Measurements from ENCODE around the gene LARP7. TPM values are rescaled to one million over a fixed set of nuclear protein-coding genes. Genes with fewer than 3 reads are reported as not detected.

LARP7 gene
- polyA plus RNA-seq, 1 donor (not counting 4 experiments of a cell fraction or from before 2014, with no cell fraction given) = 33.3 TPM

DNA sequence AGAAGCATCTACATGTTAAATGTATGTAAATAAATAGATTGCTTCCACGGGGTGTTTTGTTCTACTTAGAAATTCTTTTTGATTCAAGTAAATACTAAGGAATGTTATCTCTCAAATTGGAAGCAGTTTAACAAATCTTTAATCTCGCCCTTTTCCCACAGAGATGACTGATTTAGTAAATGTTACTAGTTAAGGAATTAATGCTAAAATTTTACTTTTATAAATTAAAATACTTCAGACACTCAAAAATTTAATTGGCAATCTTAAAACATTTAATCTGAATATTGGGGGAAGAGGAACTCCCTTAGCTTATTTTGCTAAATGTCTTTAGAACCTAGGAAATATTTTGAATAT, 12.1 kb downstream of the LARP7 start:
- H3K9ac ChIP-seq (ENCODE audit: control insufficient read depth, extremely low read depth, insufficient read depth, low read length) = no peak overlapping the region
- H3K27me3 ChIP-seq (ENCODE audit: control insufficient read depth, extremely low read depth, insufficient read depth, low read length) = no peaks in the 10 kb centered on the region
- TF ChIP-seq EZH2 (IDR thresholded peaks at IDR 0.05; ENCODE audit: low read length) = no peak
- no peaks in the 10 kb centered on the region for H3K9me1 ChIP-seq (ENCODE audit: control insufficient read depth, extremely low read depth, insufficient read depth, low read length)
- H3K79me2 ChIP-seq (ENCODE audit: control insufficient read depth, insufficient read depth, low read length) = no peaks in the 10 kb centered on the region
- peaks cover 9 to 16% of the 10 kb centered on the region in 2 experiments for H3K36me3 ChIP-seq (ENCODE audit: control insufficient read depth in 2 of 2, extremely low read depth in 1 of 2, insufficient read depth in 2 of 2, low read length in 2 of 2)
- DNase-seq (ENCODE audit: low read depth, low spot score) = no peak
- H3K4me3 ChIP-seq (ENCODE audit: control insufficient read depth in 2 of 3, extremely low read depth in 1 of 3, insufficient read depth in 2 of 3, low read depth in 1 of 3, low read length in 3 of 3) = no peak overlapping the region
- dilution Hi-C loops (cut with MboI; ENCODE audit: extremely low pct_ligation_motif_present, low sequenced_read_pairs) = no loop called here
- H3K4me2 ChIP-seq (ENCODE audit: control insufficient read depth, extremely low read depth, insufficient read depth, low read depth, low read length) = no peak overlapping the region
- no peaks in the 10 kb centered on the region for H4K20me1 ChIP-seq (ENCODE audit: control insufficient read depth, extremely low read depth, insufficient read depth, low read length)
- no peak for FAIRE-seq
- H3K27ac ChIP-seq (ENCODE audit: control insufficient read depth, insufficient read depth, low read length) = no peak overlapping the region
- H2AFZ ChIP-seq (ENCODE audit: control insufficient read depth, low read length) = no peak overlapping the region
- H3K9me3 ChIP-seq (ENCODE audit: control insufficient read depth, low read depth, low read length) = no peaks in the 10 kb centered on the region
- H3K4me1 ChIP-seq (ENCODE audit: control insufficient read depth, extremely low read depth, insufficient read depth, low read length) = no peaks in the 10 kb centered on the region

- no peak for FAIRE-seq
- Histone ChIP-seq H3K4me2 (ENCODE audit: control insufficient read depth, extremely low read depth, insufficient read depth, low read depth, low read length) (no peak overlapping the region), H3K4me3 (ENCODE audit: control insufficient read depth in 2 of 3, extremely low read depth in 1 of 3, insufficient read depth in 2 of 3, low read depth in 1 of 3, low read length in 3 of 3) (no peak overlapping the region), H3K9me3 (ENCODE audit: control insufficient read depth, low read depth, low read length) (no peaks in the 10 kb centered on the region), H3K4me1 (ENCODE audit: control insufficient read depth, extremely low read depth, insufficient read depth, low read length) (no peaks in the 10 kb centered on the region), H4K20me1 (ENCODE audit: control insufficient read depth, extremely low read depth, insufficient read depth, low read length) (no peaks in the 10 kb centered on the region), H3K27ac (ENCODE audit: control insufficient read depth, insufficient read depth, low read length) (no peak overlapping the region), H3K79me2 (ENCODE audit: control insufficient read depth, insufficient read depth, low read length) (no peaks in the 10 kb centered on the region), H3K27me3 (ENCODE audit: control insufficient read depth, extremely low read depth, insufficient read depth, low read length) (no peaks in the 10 kb centered on the region), H2AFZ (ENCODE audit: control insufficient read depth, low read length) (no peak overlapping the region), H3K36me3 (ENCODE audit: control insufficient read depth in 2 of 2, extremely low read depth in 1 of 2, insufficient read depth in 2 of 2, low read length in 2 of 2) (peaks cover 9 to 16% of the 10 kb centered on the region in 2 experiments), H3K9me1 (ENCODE audit: control insufficient read depth, extremely low read depth, insufficient read depth, low read length) (no peaks in the 10 kb centered on the region), H3K9ac (ENCODE audit: control insufficient read depth, extremely low read depth, insufficient read depth, low read length) (no peak overlapping the region)
- no peak for DNase-seq (ENCODE audit: low read depth, low spot score)
- dilution Hi-C loops (cut with MboI; ENCODE audit: extremely low pct_ligation_motif_present, low sequenced_read_pairs) = no loop called here
- TF ChIP-seq, protein P1, sequence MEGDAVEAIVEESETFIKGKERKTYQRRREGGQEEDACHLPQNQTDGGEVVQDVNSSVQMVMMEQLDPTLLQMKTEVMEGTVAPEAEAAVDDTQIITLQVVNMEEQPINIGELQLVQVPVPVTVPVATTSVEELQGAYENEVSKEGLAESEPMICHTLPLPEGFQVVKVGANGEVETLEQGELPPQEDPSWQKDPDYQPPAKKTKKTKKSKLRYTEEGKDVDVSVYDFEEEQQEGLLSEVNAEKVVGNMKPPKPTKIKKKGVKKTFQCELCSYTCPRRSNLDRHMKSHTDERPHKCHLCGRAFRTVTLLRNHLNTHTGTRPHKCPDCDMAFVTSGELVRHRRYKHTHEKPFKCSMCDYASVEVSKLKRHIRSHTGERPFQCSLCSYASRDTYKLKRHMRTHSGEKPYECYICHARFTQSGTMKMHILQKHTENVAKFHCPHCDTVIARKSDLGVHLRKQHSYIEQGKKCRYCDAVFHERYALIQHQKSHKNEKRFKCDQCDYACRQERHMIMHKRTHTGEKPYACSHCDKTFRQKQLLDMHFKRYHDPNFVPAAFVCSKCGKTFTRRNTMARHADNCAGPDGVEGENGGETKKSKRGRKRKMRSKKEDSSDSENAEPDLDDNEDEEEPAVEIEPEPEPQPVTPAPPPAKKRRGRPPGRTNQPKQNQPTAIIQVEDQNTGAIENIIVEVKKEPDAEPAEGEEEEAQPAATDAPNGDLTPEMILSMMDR (optimal IDR thresholded peaks at IDR 0.05 in 1 of 3, IDR thresholded peaks at IDR 0.05 in 1 of 3, conservative IDR thresholded peaks at IDR 0.05 in 1 of 3; ENCODE audit: extremely low read depth in 1 of 3, insufficient read depth in 2 of 3, low read length in 3 of 3) = no peak
- no peak for TF ChIP-seq EZH2 (IDR thresholded peaks at IDR 0.05; ENCODE audit: low read length)
These were observed 13.4 kb downstream of the LARP7 start for GRCh38 chr4:112650332-112650731.

DNA sequence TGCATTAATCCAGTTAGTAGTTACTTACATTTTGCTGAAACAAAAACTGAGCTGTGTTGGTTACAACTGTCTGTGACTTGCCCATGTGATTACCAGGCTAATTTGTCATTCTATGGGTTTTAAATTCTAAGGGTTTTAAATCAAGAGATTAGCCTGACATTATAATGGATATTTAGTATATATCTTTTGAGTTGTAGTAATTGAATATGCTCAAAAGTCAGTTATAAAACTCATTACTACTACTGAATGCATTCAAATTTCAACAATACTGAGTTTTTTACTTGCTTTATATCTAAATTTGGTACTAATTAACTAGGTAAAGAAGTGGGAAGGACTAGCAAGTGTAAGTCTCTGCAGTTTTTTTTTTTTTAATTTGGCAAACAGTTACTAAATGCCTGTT, 14.7 kb downstream of the LARP7 start:
- H3K27me3 ChIP-seq (ENCODE audit: control insufficient read depth, extremely low read depth, insufficient read depth, low read length) = no peaks in the 10 kb centered on the region
- FAIRE-seq (no peak), DNase-seq (ENCODE audit: low read depth, low spot score) (no peak)
- dilution Hi-C loops (cut with MboI; ENCODE audit: extremely low pct_ligation_motif_present, low sequenced_read_pairs) = no loop called here
- no peak overlapping the region for H2AFZ ChIP-seq (ENCODE audit: control insufficient read depth, low read length)
- no peaks in the 10 kb centered on the region for H3K9me3 ChIP-seq (ENCODE audit: control insufficient read depth, low read depth, low read length)
- no peak overlapping the region for H3K27ac ChIP-seq (ENCODE audit: control insufficient read depth, insufficient read depth, low read length)
- H3K79me2 ChIP-seq (ENCODE audit: control insufficient read depth, insufficient read depth, low read length) = no peaks in the 10 kb centered on the region
- no peaks in the 10 kb centered on the region for H4K20me1 ChIP-seq (ENCODE audit: control insufficient read depth, extremely low read depth, insufficient read depth, low read length)
- no peak overlapping the region for H3K4me3 ChIP-seq (ENCODE audit: control insufficient read depth in 2 of 3, extremely low read depth in 1 of 3, insufficient read depth in 2 of 3, low read depth in 1 of 3, low read length in 3 of 3)
- no peaks in the 10 kb centered on the region for H3K4me1 ChIP-seq (ENCODE audit: control insufficient read depth, extremely low read depth, insufficient read depth, low read length)
- peaks cover 9 to 16% of the 10 kb centered on the region in 2 experiments for H3K36me3 ChIP-seq (ENCODE audit: control insufficient read depth in 2 of 2, extremely low read depth in 1 of 2, insufficient read depth in 2 of 2, low read length in 2 of 2)
- TF ChIP-seq, protein P1 (optimal IDR thresholded peaks at IDR 0.05 in 1 of 3, IDR thresholded peaks at IDR 0.05 in 1 of 3, conservative IDR thresholded peaks at IDR 0.05 in 1 of 3; ENCODE audit: extremely low read depth in 1 of 3, insufficient read depth in 2 of 3, low read length in 3 of 3) = no peak
- TF ChIP-seq EZH2 (IDR thresholded peaks at IDR 0.05; ENCODE audit: low read length) = no peak
- H3K4me2 ChIP-seq (ENCODE audit: control insufficient read depth, extremely low read depth, insufficient read depth, low read depth, low read length) = no peak overlapping the region
- H3K9ac ChIP-seq (ENCODE audit: control insufficient read depth, extremely low read depth, insufficient read depth, low read length) = no peak overlapping the region
- H3K9me1 ChIP-seq (ENCODE audit: control insufficient read depth, extremely low read depth, insufficient read depth, low read length) = no peaks in the 10 kb centered on the region
